GF-D8 (cell line): ENCODE data around the gene IGFL4.
A peak's percentile ranks its signal among the peaks of the same experiment; 100 is the strongest.
"Not testable (repeated sequence)": the region's sequence is repeated elsewhere in the genome, so short reads cannot be mapped to it uniquely, and the experiment has no call there.

ENCODE experiments used
- DNase-seq: peaks from one replicate; lab custom pipeline; 2025; lab: John Stamatoyannopoulos, UW

Gene IGFL4

DNA sequence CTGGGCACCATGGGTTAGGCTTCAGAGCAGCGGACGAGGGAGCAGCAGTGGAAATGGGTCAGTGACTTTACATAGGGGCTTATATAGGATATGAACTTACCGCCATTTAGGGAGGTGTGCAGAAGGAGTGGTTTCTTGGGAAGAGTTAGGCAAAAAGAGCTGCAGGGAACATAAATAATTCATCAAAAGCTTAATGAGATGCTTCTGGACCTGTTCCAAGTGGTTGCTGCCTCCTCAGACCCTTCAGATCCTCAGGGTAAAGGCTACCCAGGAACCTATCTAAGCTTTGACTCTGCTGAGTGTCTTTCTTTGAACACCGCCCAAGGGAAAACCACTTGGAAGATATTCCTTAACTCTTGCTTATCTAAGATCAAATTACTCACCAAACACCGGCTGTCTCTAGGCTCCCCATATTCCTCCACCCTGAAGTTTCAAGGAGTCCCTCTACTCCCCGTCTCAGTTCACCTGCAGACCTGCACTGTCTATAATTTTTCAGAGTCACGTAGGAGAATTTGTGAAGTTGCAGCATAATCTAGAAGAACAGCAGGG, at the start of gene IGFL4:
IGFL4 (minus strand) TSS at position 51 of the 549 bp plus-strand sequence; CDS start at position 11, 40 bp downstream.
- DNase-seq: no peak

- no peak for DNase-seq
Observed at GRCh38 chr19:46090444-46090843, 49.6 kb upstream of the IGFL4 start.

DNA sequence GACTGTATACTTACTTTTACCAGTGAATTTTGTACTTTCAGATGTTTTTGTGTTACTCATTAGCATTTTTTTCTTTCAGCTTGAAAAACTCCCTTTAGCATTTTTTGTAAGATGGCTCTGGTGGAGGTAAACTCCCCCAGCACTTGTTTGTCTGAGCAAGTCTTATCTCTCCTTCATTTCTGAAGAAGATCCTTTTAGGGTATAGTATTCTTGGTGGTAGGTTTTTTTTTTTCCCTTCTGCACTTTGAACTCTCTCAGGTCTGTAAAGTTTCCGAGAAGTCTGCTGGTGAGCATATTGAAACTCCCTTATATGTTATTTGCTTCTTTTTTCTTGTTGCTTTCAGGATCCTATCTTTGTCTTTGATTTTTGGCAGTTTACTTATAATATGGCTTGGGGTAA, 48.6 kb upstream of the IGFL4 start:
- DNase-seq: no peak

DNA sequence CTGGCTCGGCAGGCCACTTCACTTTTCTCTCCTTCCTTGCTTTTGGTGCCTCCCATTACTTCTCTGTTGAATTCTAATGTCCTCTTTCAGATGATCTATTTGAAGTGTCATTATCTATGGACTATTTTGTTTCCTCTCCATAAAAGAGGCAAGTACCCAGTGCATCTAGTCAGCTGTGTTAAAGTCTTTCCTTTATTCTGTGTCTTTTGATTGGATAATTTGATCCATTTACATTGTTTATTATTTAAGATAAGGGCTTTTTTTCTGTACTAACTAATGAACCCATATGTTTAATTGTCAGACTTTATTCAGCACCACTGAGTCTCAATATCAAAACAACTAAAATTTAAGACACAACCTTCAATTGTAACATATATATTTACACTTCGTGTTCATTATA, 47.3 kb upstream of the IGFL4 start:
- no peak for DNase-seq

- DNase-seq: no peak
Observed at GRCh38 chr19:46085888-46086287, 45.1 kb upstream of the IGFL4 start.

DNA sequence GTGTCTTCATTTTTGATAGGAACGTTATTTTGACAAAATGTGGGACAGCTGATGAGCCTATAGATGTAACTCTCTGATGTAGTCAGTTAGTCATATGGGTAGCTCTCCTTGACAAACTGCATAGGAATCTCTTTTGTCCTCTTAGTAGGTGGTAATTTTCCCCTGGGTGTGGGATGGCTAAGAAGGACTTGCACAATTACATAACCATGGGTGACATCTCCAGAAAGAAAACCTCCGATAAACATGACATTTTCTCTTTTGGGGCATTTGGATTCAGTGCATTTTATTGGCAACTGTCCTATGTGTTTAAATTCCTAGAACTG, 41.9 kb upstream of the IGFL4 start:
- no peak for DNase-seq

DNA sequence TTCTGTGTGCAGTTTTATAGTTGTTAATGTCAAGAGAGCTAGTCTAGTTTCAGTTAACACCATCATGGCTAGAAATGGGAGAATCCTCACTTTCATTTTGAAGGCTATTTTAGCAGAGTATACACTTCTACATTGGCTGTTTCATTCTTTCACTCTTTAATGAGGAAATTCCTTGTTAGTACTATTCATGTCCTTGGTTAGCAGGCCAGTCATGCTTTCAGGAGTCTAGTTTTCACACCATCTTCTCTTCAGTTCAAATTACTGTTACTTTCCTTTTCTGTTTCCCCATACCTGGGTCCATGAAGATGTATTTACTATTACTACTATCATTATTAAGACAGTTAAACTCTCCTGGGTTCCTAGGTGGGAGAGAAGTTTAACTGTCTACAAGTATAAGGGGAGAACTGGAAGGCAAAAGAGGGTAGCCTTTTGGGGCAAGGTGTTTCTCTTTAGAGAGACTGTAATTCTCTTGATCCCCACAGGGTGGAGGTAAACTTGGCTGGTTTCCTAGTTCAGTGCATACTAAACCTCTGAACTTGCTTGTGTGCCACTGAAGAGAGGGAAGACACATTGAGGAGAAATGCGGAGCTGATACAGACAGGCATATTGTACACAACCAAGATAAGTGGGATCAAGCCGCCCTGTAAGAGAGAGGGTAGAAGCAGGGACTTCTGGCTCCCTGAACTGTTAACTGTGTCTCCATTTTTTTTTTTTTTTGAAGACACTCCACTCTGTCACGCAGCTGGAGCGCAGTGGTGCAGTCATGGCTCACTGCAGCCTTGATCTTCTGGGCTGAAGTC, 41.3 kb upstream of the IGFL4 start:
- peak; percentile 3 for DNase-seq

DNA sequence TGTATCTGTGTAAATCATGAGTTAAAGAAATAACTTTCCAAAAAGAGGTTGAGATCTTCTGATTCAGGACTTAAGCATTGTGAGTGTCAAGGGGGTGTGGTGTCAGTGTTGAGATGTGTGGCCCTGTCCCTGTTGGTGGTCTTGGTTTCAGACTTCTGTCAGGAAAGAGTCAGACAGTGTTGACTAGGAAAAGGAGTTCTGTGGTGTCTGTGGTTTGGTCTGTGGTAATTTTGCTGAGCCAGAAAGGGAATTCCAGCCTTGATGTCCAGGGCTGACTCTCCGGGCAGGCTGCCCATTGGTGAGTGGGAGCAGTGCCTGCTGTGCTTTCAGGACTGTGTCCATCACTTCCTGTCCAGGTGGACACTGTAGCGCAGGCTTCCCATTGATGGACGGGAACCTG, 39.8 kb upstream of the IGFL4 start:
- DNase-seq: no peak

- no peak for DNase-seq
Observed at GRCh38 chr19:46079576-46079975, 38.8 kb upstream of the IGFL4 start.

- DNase-seq: not testable (repeated sequence)
Observed at GRCh38 chr19:46078573-46079332, 38.0 kb upstream of the IGFL4 start.

DNA sequence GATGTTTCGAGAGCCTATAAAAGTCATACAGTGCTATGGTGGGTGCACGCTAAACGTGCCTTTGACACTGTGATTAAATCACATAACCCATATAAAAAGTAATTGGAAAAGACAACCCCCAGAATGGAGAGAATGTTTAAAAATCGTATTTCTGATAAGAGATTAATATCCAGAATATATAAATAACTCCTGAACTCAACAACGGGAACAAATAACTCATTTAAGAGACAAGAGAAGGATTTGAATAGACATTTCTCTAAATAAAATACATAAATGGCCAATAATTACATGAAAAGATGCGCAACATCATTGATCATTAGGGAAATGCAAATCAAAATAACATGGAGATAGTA, 37.0 kb upstream of the IGFL4 start:
- DNase-seq: no peak

- DNase-seq: peak; percentile 41
Observed at GRCh38 chr19:46076951-46077814, 36.4 kb upstream of the IGFL4 start.

DNA sequence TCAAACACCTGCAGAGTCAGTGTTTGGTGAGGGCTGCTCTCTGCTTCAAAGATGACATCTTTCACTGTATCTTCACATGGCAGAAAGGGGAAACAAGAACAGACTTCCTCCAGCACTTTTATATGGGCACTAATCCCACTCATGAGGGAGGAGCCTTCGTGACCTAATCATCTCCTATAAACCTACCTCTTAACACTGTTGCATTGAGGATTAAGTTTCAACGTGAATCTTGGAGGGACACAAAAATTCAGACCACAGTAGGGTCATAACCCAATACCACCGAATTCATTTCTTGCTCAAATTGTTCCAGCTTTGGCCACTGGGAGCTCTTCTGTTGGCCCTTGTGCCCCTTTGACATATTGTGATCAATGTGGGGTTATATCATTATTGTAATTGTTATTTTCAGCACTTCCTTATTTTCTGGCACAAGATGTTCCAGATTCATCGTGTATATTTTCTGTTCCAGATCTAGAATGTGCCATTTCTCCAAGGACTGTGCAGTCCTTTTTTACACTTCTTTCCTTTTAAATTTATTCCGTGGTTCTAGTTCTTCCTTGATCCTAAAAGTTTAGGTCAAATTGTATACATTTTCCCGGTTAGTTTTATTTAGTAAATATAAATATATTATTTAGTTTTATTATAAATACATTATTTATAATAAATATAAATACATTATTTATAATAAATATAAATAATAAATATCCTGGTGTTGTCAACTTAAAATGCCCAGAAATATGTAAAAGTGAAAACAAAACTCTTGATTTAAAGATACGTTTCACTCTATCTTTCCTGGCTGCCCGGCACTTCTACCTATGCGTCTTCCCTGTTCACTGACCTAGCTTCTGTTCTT, 35.5 kb upstream of the IGFL4 start:
- no peak for DNase-seq

DNA sequence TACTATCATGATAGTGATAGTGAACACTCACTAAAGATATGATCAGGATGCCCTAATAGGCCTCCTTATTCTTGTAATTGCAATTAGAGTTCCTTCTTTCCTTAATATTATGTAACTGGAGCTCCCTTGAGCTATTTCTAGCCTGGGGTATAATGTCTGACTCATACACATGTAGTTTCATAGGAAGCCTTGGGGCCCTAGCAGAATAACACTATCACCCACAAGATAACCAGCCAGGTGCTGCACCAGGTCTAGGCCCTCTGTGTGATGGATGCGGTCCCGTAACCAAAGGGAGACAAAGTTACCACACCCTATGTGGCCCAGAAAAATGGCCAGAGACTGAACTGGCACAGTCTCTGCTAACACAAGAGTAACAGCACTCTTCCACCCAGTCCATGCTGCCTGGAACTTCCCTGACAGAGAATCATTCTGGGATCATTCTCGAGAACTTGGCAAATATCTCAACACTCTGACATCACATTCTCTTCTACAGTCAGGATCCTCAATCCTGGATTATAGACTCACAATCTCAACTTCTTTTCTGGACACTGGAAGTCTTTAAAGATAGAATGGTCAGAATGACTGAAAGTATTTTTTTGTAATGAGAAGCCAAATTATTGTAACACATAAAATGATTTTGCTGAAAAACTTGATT, 32.6 kb upstream of the IGFL4 start:
- no peak for DNase-seq

GRCh38 chr19:46069806-46070341, 29.1 kb upstream of the IGFL4 start:
- no peak for DNase-seq

DNA sequence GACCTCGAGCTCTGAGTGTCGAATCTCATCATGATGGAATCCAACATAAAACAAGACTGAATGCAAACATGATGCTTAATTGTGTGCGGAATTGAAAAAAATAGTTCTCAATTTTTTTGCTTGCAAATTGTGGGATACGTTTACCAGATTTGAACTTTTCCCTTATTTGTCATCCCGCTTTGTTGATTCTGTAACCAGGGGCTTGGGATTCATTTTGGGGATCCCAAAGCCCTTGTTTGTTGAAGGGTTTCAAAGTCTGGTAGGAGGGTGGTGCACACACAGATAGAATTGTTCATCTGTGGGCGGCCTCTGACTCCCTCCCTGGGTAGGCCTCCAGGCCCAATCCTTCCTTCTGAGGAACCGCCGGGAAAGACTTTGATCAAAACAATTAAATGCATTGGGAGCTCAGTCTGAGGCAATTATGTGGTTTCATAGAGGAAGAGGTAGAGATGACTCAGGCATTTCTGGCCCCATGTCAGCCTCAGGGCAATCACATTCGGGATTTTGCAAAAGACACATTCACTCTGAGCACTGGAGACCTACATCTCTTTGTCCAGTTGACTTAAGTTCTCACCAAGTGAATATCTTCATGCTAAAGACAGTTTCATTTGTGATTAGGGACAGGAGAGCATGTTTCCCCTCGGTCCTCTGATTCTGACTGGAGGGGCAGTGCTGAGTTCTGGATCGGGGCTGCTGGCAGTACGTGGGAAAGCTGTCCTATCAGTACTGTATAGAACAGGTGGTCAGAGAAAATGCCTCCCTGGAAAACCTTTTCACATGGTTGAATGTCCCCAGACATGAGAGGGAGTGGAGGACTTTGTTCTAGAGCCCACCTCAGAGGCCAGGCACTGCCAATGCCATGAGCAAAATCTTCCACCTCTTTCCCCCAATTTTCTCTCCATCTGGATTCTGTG, 27.8 kb upstream of the IGFL4 start:
- peak; percentile 21 for DNase-seq

DNA sequence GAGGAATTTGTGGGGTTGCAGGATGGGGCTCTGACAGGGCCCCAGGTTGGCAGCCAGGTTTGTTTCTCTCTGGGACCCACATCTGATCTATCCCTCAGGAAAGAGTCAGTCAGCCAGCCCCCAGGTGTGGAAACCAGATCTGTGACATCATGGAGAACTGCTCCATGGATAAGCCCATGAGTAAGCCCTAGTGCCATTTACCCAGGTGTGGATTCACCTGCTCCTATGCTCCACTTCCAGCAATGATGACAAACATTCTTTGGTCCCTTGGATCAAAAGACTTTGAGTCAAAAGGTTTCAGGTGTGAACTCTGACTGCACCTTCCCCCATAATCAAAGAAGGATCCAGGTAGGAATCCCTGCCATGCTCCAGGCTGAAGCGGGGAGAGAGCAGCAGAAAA, 26.9 kb upstream of the IGFL4 start:
- no peak for DNase-seq

- DNase-seq: no peak
Observed at GRCh38 chr19:46066471-46066870, 25.7 kb upstream of the IGFL4 start.

DNA sequence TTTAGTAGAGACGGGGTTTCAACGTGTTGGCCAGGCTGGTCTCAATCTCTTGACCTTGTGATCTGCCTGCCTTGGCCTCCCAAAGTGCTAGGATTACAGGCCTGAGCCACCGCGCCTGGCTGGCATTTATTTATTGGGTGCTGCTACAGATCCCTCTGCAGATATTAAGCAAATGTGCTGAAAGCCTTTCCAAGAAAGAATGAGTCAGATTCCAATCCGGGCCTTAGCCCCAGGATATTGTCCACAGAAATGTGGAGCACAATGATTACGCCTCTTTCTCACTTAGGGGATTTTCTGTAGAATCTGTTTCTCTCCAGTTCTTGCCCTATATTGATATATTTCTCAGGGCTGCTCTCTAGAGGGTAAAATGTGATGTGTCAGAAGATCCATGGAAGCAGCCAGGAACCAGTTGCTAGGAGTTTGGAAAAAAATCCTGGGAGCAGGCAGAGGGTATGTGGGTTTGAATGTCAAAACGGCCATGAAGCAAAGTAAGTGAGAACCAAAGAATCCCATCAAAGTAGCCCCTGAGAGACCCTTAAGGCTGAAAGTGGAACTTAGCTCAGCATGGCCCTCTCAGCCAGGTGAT, 24.8 kb upstream of the IGFL4 start:
- DNase-seq: no peak
